Coronary artery (tissue), 2 donors: ENCODE data around the gene KIDINS220.
A peak's percentile ranks its signal among the peaks of the same experiment; 100 is the strongest.

Source experiments
- DNase-seq: peaks from one replicate; pipeline ENCODE4 v3.0.0-alpha.2; 2017; ENCODE audit warnings: low spot score
- H3K27ac ChIP-seq, 2 donors: fragments of 200-600 bp; sonication (generic); one replicate each; pipeline ENCODE4 v1.5.1; 2016 to 2019
- H3K4me3 ChIP-seq: fragments of 200-600 bp; sonication (generic); 2 replicates; pipeline ENCODE4 v1.5.1; 2016; ENCODE audit warnings: mild to moderate bottlenecking, moderate library complexity
- CTCF ChIP-seq: fragments of 200-600 bp; sonication (generic); IDR thresholded peaks from one replicate; pipeline ENCODE4 v1.5.1; 2019; ENCODE audit warnings: antibody characterized with exemption

The KIDINS220 gene

GRCh38 chr2:8709611-8710010 is 127.8 kb downstream of the KIDINS220 start:
- no peak for DNase-seq
- Histone ChIP-seq H3K4me3 (no peak overlapping the region), H3K27ac (no peak overlapping the region)
- no peak for TF ChIP-seq CTCF

- DNase-seq: no peak
- H3K4me3 ChIP-seq: no peak overlapping the region
- TF ChIP-seq CTCF: no peak
- no peak overlapping the region for H3K27ac ChIP-seq
Measured at GRCh38 chr2:8704906-8705305, 132.5 kb downstream of the KIDINS220 start.

- TF ChIP-seq CTCF: no peak
- no peak for DNase-seq
- peak overlapping the region in 1 of 2 donors; percentile 18 for H3K27ac ChIP-seq
- H3K4me3 ChIP-seq: peak overlapping the region; percentile 52
Measured at GRCh38 chr2:8701681-8702379, 135.6 kb downstream of the KIDINS220 start.

- no peak for DNase-seq
- no peak overlapping the region for H3K27ac ChIP-seq
- TF ChIP-seq CTCF: no peak
- no peak overlapping the region for H3K4me3 ChIP-seq
Measured at GRCh38 chr2:8699839-8700238, 137.6 kb downstream of the KIDINS220 start.

GRCh38 chr2:8697190-8697589 is 140.2 kb downstream of the KIDINS220 start:
- DNase-seq: no peak
- TF ChIP-seq CTCF: no peak
- Histone ChIP-seq H3K4me3 (no peak overlapping the region), H3K27ac (no peak overlapping the region)

- no peak for TF ChIP-seq CTCF
- no peak overlapping the region for H3K4me3 ChIP-seq
- no peak overlapping the region for H3K27ac ChIP-seq
- no peak for DNase-seq
Measured at GRCh38 chr2:8694737-8695136, 142.7 kb downstream of the KIDINS220 start.

- DNase-seq: no peak
- Histone ChIP-seq H3K27ac (no peak overlapping the region), H3K4me3 (peak overlapping the region; percentile 49)
- TF ChIP-seq CTCF: no peak
Measured at GRCh38 chr2:8693157-8693821, 144.1 kb downstream of the KIDINS220 start.
